Measurements from ENCODE around the gene RUSF1. TPM values are rescaled to one million over a fixed set of nuclear protein-coding genes. Genes with fewer than 3 reads are reported as not detected.
"Not testable (repeated sequence)": the region's sequence is repeated elsewhere in the genome, so short reads cannot be mapped to it uniquely, and the experiment has no call there.

RUSF1 gene
- total RNA-seq, 1 donor from 2014 or later: 62.3 TPM

GRCh38 chr16:31487071-31487719, 21.0 kb downstream of the RUSF1 start:
- DNase-seq (ENCODE audit: low read depth): no peak

GRCh38 chr16:31486045-31486444, 22.1 kb downstream of the RUSF1 start:
- no peak for DNase-seq (ENCODE audit: low read depth)

DNA sequence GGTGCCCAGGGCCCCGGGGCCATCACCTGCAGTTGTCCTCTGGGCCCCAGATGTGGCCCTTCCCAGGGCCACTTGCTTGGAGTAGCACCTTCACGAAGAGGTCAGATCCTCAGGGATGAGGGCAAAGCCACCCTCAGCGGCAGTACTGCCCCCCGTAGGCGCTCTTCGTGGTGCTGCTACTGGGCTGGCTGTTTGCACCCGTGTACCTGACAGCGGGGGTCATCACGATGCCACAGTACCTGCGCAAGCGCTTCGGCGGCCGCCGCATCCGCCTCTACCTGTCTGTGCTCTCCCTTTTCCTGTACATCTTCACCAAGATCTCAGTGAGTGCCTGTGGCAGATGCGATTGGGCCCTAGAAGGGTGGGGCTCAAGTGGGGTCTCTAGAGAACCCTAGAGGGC, 22.6 kb downstream of the RUSF1 start:
- DNase-seq (ENCODE audit: low read depth): no peak

GRCh38 chr16:31484491-31485171, 23.6 kb downstream of the RUSF1 start:
- DNase-seq (ENCODE audit: low read depth): peak; percentile 91

DNA sequence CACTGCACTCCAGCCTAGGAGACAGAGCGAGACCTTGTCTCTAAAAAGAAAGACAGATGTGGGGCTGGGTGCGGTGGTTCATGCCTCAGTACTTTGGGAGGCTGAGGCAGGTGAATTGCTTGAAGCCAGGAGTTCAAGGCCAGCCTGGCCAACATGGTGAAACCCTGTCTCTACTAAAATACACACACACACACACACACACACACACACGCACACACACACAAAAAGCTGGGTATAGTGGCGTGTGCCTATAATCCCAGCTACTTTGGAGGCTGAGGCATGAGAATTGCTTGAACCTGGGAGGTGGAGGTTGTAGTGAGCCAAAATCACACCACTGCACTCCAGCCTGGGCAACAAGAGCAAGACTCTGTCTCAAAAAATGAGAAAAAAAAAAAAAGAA, 24.1 kb downstream of the RUSF1 start:
- DNase-seq (ENCODE audit: low read depth): not testable (repeated sequence)

DNA sequence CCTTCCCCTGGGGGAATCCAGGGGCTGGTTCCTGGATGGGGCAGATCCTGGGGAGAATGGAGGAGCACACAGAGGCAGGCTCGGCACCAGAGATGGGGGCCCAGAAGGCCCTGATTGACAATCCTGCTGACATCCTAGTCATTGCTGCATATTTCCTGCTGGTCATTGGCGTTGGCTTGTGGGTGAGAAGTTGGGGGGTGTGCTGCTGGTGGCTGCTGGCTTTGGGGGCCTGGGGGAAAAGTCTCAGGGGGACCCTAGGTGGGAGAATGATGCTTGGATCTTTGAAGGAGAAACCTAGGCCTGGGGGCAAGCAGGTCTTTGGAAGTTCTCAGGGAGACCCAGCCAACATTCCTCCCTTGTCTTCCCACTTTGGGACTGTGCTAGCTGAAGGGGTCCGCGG, 25.1 kb downstream of the RUSF1 start, which contains the start of gene SLC5A2:
SLC5A2 (plus strand) TSS at position 43 of the 400 bp plus-strand sequence; CDS start at position 57, 14 bp downstream.
- DNase-seq (ENCODE audit: low read depth): no peak

DNA sequence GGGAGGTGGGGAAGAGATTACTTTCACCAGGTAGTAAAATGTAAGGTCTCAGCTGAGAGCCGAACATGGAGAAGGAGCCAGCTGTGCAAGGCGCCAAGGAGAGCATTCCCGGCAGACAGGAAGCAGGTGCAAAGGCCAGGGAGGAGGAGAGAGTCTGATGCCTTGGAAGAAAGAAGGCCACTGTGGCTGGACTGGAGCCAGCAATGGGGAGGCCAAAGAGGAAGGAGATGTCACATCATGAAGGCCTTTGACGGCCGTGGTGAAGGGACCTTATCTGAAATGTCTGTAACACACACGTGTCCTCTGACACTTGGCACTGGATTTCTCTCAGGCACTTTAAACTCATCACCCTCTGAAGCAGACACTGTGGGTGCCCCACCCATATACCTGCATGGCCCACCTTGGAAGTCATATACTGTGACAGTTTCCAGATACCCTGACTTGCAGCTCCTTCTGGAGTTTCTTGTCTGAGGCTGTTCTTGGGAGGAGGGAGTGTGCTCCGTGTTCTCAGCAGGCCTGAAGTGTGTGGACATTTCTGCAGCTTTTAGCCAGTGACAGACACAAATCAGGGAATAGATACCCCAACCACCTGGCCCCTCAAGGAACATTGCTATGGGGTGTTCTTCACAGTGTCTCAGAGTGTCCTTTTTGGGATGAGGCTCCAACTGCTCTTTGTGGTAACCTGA, 27.2 kb downstream of the RUSF1 start:
- no peak for DNase-seq (ENCODE audit: low read depth)

DNA sequence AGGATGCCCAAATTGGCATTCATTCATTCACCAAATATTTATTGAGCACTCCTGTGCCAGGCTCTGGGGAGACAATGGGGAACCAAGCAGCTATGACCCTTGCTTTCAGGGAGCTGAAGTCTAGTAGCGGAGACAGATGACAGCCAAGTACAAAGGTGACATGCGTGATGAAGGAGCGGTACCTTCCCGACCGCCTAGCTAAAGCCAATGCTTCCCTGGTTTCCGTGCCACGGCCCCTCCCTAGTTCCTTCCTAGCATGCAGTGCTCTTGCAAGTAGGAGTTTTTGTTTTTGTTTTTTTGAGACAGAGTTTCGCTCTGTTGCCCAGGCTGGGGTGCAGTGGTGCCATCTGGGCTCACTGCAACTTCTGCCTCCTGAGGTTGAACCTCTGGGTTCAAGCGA, 28.4 kb downstream of the RUSF1 start:
- no peak for DNase-seq (ENCODE audit: low read depth)

DNA sequence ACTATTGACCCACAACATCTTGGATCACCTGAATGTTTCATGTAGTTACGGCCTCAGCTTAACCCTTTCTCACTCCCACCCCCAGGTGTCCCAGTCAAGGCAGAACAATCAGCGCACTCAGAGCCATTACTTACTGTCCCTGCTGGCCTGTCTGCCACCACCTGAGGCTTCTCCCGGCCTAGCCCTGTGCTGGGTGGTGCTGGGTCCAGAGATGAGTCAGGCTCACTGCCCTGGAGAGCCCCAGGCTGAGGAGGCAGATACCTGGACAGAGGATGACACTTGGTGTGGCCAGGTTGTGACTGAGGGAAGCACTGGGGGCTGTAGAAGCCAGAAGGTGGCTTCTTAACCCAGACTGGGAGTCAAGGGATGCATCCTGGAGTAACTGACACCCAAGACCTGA, 29.2 kb downstream of the RUSF1 start:
- no peak for DNase-seq (ENCODE audit: low read depth)

DNA sequence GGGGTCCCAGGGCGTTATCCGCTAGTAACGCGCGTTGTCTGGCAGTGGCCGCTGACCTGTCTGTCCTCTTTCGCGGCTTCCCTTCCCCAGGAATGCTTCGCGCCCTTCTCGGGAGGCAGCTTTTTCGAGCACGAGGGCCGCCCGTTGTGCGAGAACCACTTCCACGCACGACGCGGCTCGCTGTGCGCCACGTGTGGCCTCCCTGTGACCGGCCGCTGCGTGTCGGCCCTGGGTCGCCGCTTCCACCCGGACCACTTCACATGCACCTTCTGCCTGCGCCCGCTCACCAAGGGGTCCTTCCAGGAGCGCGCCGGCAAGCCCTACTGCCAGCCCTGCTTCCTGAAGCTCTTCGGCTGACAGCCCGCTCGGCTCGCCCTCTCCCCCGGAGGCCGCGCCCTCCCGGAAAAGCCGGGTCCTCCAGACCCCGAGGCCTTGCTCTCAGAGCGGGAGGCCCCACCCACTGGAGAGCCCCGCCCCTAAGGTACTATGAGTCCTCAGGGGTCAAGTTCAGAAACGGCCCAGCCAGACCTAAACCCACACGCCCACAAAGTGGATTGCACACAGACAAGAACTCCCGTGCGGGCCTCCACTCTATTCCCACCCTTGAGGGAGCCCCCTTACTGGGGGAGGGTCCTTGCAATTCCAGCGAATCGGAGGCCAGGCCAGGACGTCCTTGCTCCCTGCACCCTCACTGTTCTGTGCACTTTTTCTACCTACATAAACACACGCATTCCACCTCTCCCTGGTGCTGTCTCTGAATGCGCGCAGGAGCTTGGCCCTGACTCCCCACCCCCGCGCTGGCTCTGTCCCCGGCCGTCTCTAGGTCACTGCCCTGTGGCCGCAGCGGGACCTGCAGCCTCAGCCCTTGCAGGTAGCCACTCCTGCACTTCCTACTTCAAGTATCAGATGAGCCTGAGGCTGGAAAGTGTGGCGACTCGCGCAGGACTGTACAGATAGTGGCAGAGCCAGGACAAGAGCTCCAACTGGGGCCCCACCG, 30.7 kb downstream of the RUSF1 start:
- no peak for DNase-seq (ENCODE audit: low read depth)

DNA sequence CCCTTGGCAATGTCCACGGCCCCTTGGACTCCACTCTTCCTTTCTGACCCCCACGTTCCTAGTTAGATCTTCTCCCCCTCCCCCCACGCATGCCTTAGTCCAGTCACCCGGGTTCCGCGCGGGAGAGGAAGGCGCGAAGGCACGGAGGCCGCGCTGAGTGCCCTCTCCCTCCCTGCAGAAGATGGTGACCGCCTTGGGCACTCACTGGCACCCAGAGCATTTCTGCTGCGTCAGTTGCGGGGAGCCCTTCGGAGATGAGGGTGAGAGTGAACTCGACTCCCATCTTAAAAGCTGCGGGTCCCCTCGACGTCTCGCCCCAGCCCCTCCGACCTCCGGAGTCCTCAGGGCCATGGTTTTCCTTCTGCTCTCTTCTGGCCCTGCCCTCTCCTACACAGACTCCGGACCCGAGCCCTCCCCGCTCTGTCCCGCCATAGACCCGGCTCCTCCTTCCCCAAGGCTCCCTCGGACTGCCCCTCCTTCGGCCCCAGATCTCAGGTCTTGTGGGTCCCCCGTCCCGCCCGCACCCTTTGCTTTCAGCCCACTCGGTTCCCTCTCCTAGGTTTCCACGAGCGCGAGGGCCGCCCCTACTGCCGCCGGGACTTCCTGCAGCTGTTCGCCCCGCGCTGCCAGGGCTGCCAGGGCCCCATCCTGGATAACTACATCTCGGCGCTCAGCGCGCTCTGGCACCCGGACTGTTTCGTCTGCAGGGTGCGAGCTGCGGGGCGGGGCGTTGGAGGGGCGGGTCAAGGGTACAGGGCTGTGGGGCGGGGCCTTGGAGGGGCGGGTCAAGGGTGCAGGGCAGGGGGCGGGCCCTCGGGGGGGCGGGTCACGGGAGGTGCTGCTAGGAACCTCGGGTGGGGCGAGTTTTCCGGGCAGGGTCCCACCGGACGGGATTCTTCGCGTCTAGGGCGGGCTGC, 31.6 kb downstream of the RUSF1 start:
- no peak for DNase-seq (ENCODE audit: low read depth)

DNA sequence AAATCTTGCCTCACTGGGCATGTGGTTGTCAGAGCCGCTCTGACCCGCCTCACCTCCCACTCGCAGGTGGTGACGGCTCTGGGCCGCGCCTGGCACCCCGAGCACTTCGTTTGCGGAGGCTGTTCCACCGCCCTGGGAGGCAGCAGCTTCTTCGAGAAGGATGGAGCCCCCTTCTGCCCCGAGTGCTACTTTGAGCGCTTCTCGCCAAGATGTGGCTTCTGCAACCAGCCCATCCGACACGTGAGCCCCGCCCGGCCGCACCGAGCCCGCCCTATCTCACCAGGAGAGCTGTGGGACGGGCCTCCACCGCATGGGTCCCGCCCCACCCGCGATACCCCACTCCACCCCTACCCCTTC, 32.3 kb downstream of the RUSF1 start:
- no peak for DNase-seq (ENCODE audit: low read depth)

DNA sequence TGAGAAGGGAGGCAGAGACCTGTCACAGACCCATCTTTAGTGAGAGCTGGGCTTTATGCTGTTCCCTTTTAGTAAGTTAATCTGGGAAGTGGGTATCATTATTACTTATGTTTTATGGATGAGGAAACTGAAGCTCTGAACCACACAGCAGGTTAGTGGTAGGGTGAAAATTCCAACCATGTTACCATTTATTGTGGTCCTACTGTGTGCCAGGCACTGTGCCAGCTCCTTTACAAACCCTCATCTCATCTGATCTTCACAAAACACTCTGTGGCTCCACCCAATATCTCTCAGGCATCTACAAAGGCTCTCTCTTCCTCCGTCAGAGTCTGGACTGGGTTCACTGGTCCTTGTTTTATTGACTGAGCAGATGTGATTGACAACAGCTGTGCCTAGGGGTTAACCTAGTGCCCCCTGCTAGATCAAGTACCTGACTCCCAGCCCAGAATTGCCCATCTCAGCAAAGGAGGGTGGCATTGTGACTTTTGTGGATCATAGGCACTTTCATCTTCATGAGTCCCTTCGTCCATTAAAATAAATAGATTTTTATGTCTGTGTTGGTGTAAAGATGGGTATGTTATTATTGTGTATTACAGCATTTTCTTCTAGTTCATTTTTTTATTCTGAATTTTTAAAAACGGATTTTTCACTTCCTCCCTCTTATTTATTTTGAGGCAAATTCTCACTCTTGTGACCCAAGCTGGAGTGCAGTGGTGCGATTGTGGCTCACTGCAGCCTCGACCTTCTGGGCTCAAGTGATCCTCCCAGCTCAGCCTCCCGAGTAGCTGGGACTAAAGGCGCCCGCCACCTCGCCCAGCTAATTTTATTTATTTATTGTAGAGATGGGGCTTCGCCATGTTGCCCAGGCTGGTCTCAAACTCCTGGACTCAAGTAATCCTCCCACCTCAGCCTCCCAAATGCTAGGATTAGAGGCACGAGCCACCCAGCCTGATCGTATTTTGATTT, 33.1 kb downstream of the RUSF1 start:
- no peak for DNase-seq (ENCODE audit: low read depth)

DNA sequence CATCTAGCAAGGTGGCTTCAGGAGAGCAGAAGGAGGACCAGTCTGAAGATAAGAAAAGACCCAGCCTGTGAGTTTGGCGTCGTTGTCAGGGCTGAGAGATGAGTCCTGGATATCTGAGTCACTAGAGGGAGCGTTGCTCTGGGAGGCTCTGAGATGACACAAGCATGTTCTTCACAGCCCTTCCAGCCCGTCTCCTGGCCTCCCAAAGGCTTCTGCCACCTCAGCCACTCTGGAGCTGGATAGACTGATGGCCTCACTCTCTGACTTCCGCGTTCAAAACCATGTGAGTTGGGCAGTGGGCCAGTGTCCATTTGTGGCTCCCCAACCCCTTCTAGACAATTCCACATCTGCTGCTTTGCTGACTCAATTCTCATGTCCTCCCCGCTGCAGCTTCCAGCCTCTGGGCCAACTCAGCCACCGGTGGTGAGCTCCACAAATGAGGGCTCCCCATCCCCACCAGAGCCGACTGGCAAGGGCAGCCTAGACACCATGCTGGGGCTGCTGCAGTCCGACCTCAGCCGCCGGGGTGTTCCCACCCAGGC, 33.9 kb downstream of the RUSF1 start:
- no peak for DNase-seq (ENCODE audit: low read depth)

- DNase-seq (ENCODE audit: low read depth): no peak
Observed at GRCh38 chr16:31473264-31473984, 34.8 kb downstream of the RUSF1 start.

GRCh38 chr16:31472709-31473203, 35.4 kb downstream of the RUSF1 start:
- DNase-seq (ENCODE audit: low read depth): peak; percentile 68

DNA sequence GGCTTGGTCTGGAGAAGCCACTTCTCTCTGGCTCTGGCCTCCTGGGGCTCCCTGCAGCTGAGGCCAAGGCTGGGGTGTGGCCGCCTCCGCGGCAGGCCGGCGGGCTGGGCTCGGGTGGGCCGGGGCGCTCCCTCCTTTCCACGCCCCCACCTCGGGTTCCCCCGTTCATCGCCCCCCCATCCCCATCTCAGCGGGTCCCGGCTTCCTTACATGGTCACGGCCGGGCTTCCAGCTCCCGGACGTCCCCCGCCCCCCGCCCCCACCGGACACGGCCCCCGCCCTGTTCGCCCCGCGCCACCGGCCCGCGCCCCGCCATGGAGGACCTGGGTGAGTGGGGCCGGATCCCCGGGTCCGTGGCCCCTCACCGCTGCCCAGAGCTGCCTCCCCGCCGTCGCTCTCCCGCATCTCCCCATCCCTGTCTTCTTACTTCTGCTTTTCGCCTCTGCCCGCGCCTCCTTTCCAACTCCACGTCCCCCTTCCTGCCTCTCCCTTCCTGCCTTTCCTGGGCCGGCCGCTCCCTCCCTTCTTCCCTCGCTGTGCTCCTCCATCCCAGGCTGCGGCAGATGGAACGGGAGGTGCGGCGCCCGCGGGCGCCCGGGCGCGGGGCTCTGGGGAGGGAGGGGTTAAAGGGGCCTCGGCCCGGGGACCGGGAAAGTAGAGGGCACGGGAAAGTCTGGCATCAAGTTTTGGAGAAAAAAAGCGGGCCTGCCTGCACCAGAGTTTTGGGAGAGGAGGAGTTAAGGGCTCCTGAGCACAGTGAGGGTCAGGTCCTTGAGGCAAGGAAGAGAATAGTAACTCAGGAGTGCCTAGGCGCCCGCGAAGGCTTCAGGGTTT, 36.1 kb downstream of the RUSF1 start, which contains the start of gene TGFB1I1:
TGFB1I1 (plus strand) TSS at position 278 of the 834 bp plus-strand sequence; CDS start at position 315, 37 bp downstream.
- DNase-seq (ENCODE audit: low read depth): no peak

All from renal cortical epithelial cell (primary cell).